GM21576 (cell line): Measurements from ENCODE around the gene C10orf67.
"Not testable (repeated sequence)": the region's sequence is repeated elsewhere in the genome, so short reads cannot be mapped to it uniquely, and the experiment has no call there.

ENCODE experiments used
- ATAC-seq: cut with Tn5 transposase; IDR thresholded peaks from one replicate; pipeline ENCODE4 v1.9.1; 2021; ENCODE audit warnings: mild to moderate bottlenecking, moderate library complexity; ENCODE audit not compliant: unreplicated experiment

Gene C10orf67

GRCh38 chr10:23281044-23281433, 63.6 kb downstream of the C10orf67 start:
- no peak for ATAC-seq

- no peak for ATAC-seq
Measured at GRCh38 chr10:23280419-23281043, 64.1 kb downstream of the C10orf67 start.

DNA sequence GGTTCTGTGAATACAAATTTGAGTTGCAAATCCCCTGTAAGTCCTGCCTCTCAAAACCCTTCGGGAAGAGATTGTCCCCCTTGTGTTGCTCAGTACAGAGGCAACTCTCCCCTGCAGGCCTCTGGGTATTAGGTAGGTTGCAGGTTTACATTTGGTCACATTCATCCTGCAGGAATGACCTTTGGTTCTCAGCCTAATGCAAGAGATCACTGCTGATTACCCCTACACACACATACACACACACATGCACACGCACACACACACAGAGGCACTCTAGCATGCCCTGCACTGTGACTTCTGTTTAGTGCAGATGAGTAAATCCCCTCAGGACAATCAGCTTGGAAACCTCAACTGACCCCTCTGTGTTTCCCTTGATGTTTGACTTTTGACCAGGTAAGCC, 69.2 kb downstream of the C10orf67 start:
- no peak for ATAC-seq

DNA sequence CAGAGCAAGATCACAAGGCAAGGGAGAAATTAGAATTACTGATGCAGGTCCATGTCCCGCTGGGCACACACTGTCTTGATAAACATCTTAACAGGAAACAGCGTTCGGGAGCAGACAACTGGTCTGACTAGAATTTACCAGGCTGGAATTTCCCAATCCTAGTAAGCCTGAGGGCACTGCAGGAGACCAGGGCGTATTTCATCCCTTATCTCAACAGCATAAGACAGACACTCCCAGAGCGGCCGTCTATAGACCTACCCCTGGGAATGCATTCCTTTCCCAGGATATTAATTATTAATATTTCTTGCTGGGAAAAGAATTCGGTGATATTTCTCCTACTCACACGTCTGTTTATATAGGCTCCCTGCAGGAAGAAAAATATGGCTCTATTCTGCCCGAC, 70.4 kb downstream of the C10orf67 start:
- ATAC-seq: not testable (repeated sequence)

DNA sequence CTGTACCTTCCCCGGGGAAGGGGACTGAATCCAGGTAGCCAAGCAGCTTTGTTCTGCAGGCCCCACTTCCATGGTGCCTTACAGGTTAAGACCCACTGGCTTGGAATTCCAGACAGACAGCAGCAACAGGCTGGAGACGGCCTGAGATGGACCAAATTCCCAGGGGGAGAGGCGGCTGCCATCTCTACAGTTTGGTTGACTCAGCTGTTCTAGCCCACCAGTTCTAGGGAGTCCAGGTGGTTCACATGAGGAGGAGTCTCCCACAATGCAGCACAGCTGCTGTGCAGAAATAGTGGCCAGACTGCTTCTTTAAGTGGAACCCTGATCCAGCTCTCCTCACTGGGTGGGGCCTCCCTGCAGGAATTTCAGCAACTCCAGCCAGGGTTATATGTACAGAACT, 74.1 kb downstream of the C10orf67 start:
- no peak for ATAC-seq

GRCh38 chr10:23263441-23264164, 81.0 kb downstream of the C10orf67 start:
- ATAC-seq: no peak

DNA sequence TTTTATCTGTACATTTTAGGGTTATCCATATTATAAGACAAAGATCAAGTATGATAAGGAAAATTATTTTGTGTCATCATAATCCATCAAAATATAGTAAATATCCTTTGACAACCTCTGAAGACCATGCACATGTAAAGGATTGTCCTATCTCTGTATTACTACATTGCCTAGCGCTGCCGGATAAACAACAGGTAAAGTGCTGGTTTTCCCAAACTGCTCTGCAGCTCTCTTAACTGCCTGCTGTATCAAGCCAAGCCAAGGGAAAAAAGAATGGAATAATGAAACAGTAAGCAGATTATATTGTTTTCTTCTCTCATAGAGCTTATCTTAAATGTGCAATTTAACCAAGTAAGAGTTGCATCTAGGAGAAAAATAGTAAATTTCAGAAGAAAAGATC, 81.7 kb downstream of the C10orf67 start:
- no peak for ATAC-seq

GRCh38 chr10:23258516-23258915, 86.1 kb downstream of the C10orf67 start:
- ATAC-seq: no peak

DNA sequence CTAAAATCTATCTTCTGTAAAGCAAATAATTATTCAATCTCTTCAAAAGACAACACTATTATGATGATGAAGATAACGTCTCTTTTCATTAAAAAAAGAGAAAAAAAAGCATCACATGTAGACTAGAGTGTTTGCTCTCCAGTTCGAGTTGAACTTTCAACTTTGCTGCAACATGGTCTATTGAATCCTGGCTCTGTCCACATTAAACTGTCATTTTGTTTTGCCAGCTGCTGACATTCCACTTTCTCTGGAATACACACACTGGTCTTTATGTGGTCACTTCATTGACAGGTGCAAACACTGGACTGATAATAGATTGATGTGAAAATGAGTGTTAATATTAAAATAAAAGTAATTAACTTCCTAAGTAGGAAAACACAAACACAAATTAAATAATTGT, 90.8 kb downstream of the C10orf67 start:
- ATAC-seq: no peak

GRCh38 chr10:23252859-23253258, 91.7 kb downstream of the C10orf67 start:
- not testable (repeated sequence) for ATAC-seq

GRCh38 chr10:23241779-23242178, 102.8 kb downstream of the C10orf67 start:
- not testable (repeated sequence) for ATAC-seq

DNA sequence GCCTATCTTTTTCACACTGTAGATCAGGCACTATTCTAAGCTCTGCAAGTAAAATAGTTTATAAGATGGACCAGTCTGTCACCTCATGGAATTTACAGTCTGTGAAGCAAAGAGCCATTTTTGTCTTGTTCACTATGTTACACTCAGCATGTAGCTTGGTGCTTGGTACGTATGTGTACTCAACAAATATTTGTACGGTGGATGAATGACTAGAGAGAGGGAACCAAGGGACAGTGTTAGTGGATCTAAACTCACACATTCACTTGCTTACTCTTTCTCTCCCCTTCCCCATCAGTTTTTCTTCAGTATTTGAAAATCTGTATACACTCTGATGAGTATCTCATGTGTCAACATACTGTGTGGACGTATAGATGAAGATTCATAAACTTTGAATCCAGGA, 106.6 kb downstream of the C10orf67 start:
- ATAC-seq: no peak

DNA sequence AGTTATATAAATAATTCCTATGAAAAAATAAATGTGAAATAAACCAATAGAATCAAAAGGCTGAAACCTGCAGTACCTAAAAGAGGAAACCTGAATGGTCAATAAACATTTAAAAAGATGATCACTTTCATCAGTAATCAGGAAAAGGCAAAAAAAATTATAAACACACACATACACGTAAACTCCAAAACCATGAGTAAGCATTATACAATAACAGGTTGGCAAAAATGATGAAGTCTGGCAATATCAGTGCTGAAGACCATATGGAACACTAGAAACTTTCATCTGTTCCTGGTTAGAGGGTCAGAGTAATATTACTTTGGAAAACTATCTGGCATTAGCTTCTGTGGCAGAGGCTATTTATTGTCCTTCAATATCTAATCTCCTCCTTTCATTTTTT, 114.0 kb downstream of the C10orf67 start:
- no peak for ATAC-seq

- no peak for ATAC-seq
Measured at GRCh38 chr10:23217471-23217870, 127.1 kb downstream of the C10orf67 start.

DNA sequence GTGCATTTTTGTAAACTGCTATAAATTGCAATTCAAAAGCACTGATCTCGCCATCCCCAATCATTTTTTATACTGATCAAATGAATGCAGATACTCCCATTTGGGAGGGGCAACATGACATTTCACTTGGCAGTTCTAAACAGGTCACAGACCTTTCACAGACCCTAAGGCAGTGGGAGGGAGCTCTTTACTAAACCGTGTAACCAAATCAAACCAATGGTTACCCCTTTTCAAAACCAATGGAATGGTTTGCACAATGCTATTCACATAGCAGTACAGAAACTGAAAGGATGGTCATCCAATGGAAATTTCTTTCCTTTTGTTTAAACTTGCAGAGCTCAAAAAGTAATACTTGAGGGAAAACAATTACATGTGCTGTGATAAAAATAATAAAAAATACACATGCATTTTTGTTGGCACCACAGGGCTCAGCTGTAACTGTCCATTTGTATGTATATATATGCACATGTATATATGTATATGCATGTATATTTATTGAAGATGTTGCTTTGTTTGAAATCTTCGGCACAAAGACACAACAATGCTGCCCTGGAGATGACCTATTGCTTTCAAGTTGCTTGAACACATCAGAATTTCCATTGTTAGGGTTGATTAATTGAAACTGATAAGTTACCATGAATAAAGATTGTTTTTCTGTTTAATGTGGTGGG, 138.5 kb downstream of the C10orf67 start:
- ATAC-seq: no peak

DNA sequence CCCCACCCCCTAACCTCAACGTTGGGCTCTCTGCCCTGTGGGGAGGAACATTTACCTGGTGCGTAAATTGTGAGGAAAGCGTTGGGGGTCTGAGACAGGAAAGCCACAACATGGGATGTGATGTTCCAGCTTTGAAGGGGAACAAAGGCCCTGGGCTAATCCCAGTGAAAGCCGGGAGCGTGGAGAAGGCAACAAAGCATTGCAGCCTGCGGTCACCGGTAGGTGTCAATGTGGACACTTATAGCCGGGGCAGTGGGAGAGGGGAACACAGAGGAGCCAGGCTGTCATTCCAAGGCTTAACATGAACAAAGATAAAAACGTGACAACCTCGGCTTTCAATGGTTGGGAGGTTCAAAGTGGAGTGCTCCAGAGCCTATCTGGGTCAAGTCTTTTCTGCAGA, 139.8 kb downstream of the C10orf67 start:
- no peak for ATAC-seq

GRCh38 chr10:23203369-23204325, 140.9 kb downstream of the C10orf67 start:
- no peak for ATAC-seq

DNA sequence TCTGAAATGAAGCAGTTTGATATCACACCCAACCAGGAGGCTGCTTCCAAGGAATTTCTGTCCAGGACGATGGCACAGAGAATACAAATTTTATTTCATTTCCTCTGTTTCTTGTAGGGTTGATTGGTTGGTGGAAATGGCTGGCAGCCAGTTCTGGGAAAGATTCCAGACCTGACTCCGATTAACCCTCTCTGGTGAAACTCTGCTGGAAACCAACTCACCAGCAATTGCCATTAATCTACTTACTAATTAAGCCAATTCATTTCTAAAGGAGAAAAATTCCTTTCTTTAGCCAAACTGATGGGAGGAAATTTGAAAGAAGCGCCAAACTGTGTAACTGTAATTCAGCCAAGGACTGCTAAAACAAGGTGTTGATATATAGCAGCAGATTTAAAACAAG, 141.8 kb downstream of the C10orf67 start:
- ATAC-seq: no peak

DNA sequence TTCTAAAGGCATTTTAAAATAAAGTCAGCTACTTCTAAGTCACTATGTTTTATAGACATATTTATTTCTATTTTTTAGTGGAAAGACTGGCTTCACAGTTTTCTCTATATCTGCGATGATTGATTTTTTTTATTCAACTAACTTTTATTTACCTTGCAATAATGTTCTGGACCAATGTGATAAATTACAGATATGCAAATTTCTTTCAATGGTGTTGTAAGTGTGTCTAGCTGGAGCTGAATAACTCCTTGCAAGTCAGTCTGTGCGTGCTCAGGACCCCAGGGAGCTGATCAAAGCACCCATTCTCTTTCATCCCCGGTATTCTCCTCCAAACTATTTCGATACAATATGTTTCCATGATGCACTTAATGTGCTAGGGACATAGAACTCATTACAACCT, 142.8 kb downstream of the C10orf67 start:
- ATAC-seq: no peak

DNA sequence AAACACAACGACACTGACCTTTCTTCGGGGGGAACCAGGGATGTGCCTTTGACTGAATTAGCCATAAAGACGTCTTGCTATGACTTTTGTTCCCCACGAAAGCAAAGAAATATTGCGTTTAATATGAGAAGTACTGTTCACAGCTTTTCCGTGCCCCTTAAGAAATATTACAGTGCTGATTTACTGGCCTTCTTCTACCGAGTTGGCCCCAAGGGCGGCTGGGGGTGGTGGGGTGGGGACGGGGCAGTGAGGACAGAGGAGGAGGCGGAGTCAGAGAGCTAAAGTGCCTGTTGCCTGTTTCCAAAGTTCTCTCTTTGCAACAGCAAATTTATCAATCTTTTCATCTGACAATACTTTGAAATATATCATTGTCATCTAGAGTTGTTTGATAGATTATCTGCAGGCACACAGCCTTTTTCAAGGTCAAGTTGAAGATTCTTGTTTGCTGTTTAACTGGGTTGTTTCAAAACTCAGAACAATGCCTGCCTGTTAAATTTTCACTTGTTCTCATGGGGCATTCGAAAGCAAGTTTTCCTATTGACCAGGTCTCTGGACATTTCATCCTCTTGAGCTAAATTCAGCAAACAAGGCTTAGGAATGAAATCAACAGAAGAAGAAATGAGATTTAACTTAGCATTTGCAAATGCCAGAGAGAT, 143.5 kb downstream of the C10orf67 start:
- no peak for ATAC-seq

GRCh38 chr10:23200586-23200985, 144.0 kb downstream of the C10orf67 start:
- no peak for ATAC-seq
